SK-N-SH (cell line): ENCODE results near the gene CYBA. TPM values are rescaled to one million over a fixed set of nuclear protein-coding genes. Genes with fewer than 3 reads are reported as not detected.

Experiments
- CTCF ChIA-PET: fragments of 300-600, 350-600 bp; formaldehyde crosslinking; extraction: SDS; loops from one replicate; lab custom pipeline; 2021; lab: Yijun Ruan, JAX
- POLR2A ChIA-PET: fragments of 350-600 bp; sonication (Branson Sonifier 250); formaldehyde crosslinking; extraction: SDS; loops from one replicate; lab custom pipeline; 2020; ENCODE audit warnings: antibody characterized with exemption, inconsistent platforms; lab: Yijun Ruan, JAX
- DNase-seq: peaks from one replicate; pipeline ENCODE4 v3.0.0; 2012
- H2AFZ ChIP-seq: fragments of 200-600 bp; sonication (generic); 2 replicates; pipeline ENCODE4 v1.8.1; 2016; ENCODE audit warnings: antibody characterized with exemption, mild to moderate bottlenecking, low read depth
- H3F3A ChIP-seq: fragments of 200-600 bp; sonication (generic); replicated peaks from 2 replicates; pipeline ENCODE3; 2016; ENCODE audit warnings: antibody characterized with exemption, mild to moderate bottlenecking; ENCODE audit not compliant: insufficient read depth
- H3K27ac ChIP-seq, 2 experiments: fragments of 200-500 bp in 1 of 2; fragments of 200-600 bp in 1 of 2; sonication (Bioruptor generic) in 1 of 2; sonication (generic), shearing (Covaris generic) in 1 of 2; 2 replicates each; pipeline versions ENCODE4 v1.5.1 to v1.6.1; 2014 to 2016; ENCODE audit warnings: low read depth in 2 of 2, inconsistent platforms in 1 of 2, low read length in 1 of 2, mild to moderate bottlenecking in 1 of 2, mixed read lengths in 1 of 2
- H3K27me3 ChIP-seq: fragments of 200-600 bp; sonication (generic), shearing (Covaris generic); 2 replicates; pipeline ENCODE4 v1.6.1; 2016; ENCODE audit warnings: mixed run types; ENCODE audit not compliant: insufficient read depth
- H3K36me3 ChIP-seq, 2 experiments: fragments of 200-500 bp in 1 of 2; fragments of 200-600 bp in 1 of 2; sonication (Bioruptor generic) in 1 of 2; sonication (generic) in 1 of 2; replicated peaks in 1 of 2; 2 replicates each; pipeline versions ENCODE3 to v1.5.1; 2014 to 2016; ENCODE audit warnings: low read length in 1 of 2, mild to moderate bottlenecking in 1 of 2; ENCODE audit not compliant: insufficient read depth in 2 of 2, control insufficient read depth in 1 of 2
- H3K4me1 ChIP-seq, 2 experiments: fragments of 200-500 bp in 1 of 2; fragments of 200-600 bp in 1 of 2; sonication (Bioruptor generic) in 1 of 2; sonication (generic), shearing (Covaris generic) in 1 of 2; 2 replicates each; pipeline versions ENCODE4 v1.5.1 to v1.6.1; 2014 to 2016; ENCODE audit warnings: low read depth in 1 of 2, low read length in 1 of 2, mixed run types in 1 of 2; ENCODE audit not compliant: insufficient read depth in 2 of 2, control insufficient read depth in 1 of 2
- H3K4me2 ChIP-seq: fragments of 200-600 bp; sonication (generic), shearing (Covaris generic); 2 replicates; pipeline ENCODE4 v1.6.1; 2017; ENCODE audit warnings: mixed run types
- H3K4me3 ChIP-seq, 2 experiments: fragments of 200-500 bp in 1 of 2; fragments of 200-600 bp in 1 of 2; sonication (Bioruptor generic) in 1 of 2; sonication (generic), shearing (Covaris generic) in 1 of 2; 2 replicates each; pipeline versions ENCODE4 v1.5.1 to v1.8.1; 2014 to 2016; ENCODE audit warnings: low read depth in 2 of 2, inconsistent platforms in 1 of 2, low read length in 1 of 2, mild to moderate bottlenecking in 1 of 2, mixed read lengths in 1 of 2, moderate library complexity in 1 of 2
- H3K79me2 ChIP-seq: fragments of 200-600 bp; sonication (generic); 2 replicates; pipeline ENCODE4 v1.8.1; 2017; ENCODE audit warnings: mild to moderate bottlenecking; ENCODE audit not compliant: insufficient read depth
- H3K9ac ChIP-seq: fragments of 200-600 bp; sonication (generic); 2 replicates; pipeline ENCODE4 v1.6.1; 2017; ENCODE audit warnings: mixed run types
- H3K9me2 ChIP-seq: fragments of 200-600 bp; sonication (generic); 2 replicates; pipeline ENCODE4 v1.6.1; 2017; ENCODE audit warnings: mixed run types
- H3K9me3 ChIP-seq: fragments of 200-600 bp; sonication (generic); 2 replicates; pipeline ENCODE4 v1.6.1; 2017; ENCODE audit warnings: mixed run types, mild to moderate bottlenecking, moderate library complexity
- H4K20me1 ChIP-seq: fragments of 200-600 bp; sonication (generic); 2 replicates; pipeline ENCODE4 v1.6.1; 2017; ENCODE audit warnings: mild to moderate bottlenecking, mixed run types; ENCODE audit not compliant: insufficient read depth
- CHD2 ChIP-seq: fragments of 150-350 bp; IDR thresholded peaks from 2 replicates; pipeline ENCODE4 v1.6.1; 2018; ENCODE audit warnings: low read length; ENCODE audit not compliant: partially characterized antibody
- ELF1 ChIP-seq: IDR thresholded peaks from 2 replicates; pipeline ENCODE4 v1.4.0; 2012
- EP300 ChIP-seq, 2 experiments: IDR thresholded peaks; 2 replicates each; pipeline versions ENCODE4 v1.4.0 to v1.6.1; 2012; ENCODE audit warnings: borderline replicate concordance in 1 of 2, low read depth in 1 of 2, low read length in 1 of 2
- EZH2phosphoT487 ChIP-seq: fragments of 200-600 bp; sonication (generic); IDR thresholded peaks from 2 replicates; pipeline ENCODE4 v1.6.1; 2017; ENCODE audit warnings: low read depth, mixed run types, mild to moderate bottlenecking, antibody characterized with exemption, moderate library complexity, borderline replicate concordance
- FOSL2 ChIP-seq: IDR thresholded peaks from 2 replicates; pipeline ENCODE4 v1.4.0; 2012; ENCODE audit warnings: low read depth, mild to moderate bottlenecking, moderate library complexity, borderline replicate concordance
- FOXJ3 ChIP-seq: sonication (generic); formaldehyde crosslinking; IDR thresholded peaks from 2 replicates; pipeline ENCODE4 v1.5.1; 2020; ENCODE audit warnings: mild to moderate bottlenecking, missing genetic modification reagents
- FOXM1 ChIP-seq: IDR thresholded peaks from 2 replicates; pipeline ENCODE4 v1.4.0; 2012; ENCODE audit warnings: low read depth, mild to moderate bottlenecking
- IRF3 ChIP-seq: fragments of 150-350 bp; IDR thresholded peaks from 2 replicates; pipeline ENCODE4 v1.6.1; 2016; ENCODE audit warnings: mild to moderate bottlenecking, low read depth, low read length
- MAX ChIP-seq: IDR thresholded peaks from 2 replicates; pipeline ENCODE4 v1.4.0; 2012; ENCODE audit warnings: low read depth
- MEF2A ChIP-seq: IDR thresholded peaks from 2 replicates; pipeline ENCODE4 v1.4.0; 2012; ENCODE audit warnings: low read depth, borderline replicate concordance
- NRF1 ChIP-seq: IDR thresholded peaks from 2 replicates; pipeline ENCODE4 v1.6.1; 2012; ENCODE audit warnings: low read depth, mild to moderate bottlenecking, low read length
- POLR2AphosphoS5 ChIP-seq: IDR thresholded peaks from 2 replicates; pipeline ENCODE4 v1.6.1; 2012; ENCODE audit warnings: low read depth, low read length
- RAD21 ChIP-seq: IDR thresholded peaks from 2 replicates; pipeline ENCODE4 v1.6.1; 2012; ENCODE audit warnings: mild to moderate bottlenecking, low read length
- RCOR1 ChIP-seq: fragments of 150-350 bp; IDR thresholded peaks from 2 replicates; pipeline ENCODE4 v1.6.1; 2017; ENCODE audit warnings: antibody characterized with exemption, low read length
- REST ChIP-seq: IDR thresholded peaks from 2 replicates; pipeline ENCODE4 v1.6.1; 2012; ENCODE audit warnings: mild to moderate bottlenecking, low read depth, low read length, moderate library complexity
- RFX5 ChIP-seq: IDR thresholded peaks from 2 replicates; pipeline ENCODE4 v1.6.1; 2012; ENCODE audit warnings: mild to moderate bottlenecking, improper control_type of control experiment, low read length
- RXRA ChIP-seq: IDR thresholded peaks from 2 replicates; pipeline ENCODE4 v1.4.0; 2012; ENCODE audit warnings: low read depth, mild to moderate bottlenecking, borderline replicate concordance
- SIN3A ChIP-seq: IDR thresholded peaks from 2 replicates; pipeline ENCODE4 v1.6.1; 2012; ENCODE audit warnings: low read depth, mild to moderate bottlenecking, low read length, moderate library complexity, borderline replicate concordance
- TCF12 ChIP-seq: IDR thresholded peaks from 2 replicates; pipeline ENCODE4 v1.4.0; 2012
- TEAD4 ChIP-seq: IDR thresholded peaks from 2 replicates; pipeline ENCODE4 v1.4.0; 2012; ENCODE audit warnings: mild to moderate bottlenecking, borderline replicate concordance; ENCODE audit not compliant: insufficient read depth
- USF2 ChIP-seq: fragments of 150-350 bp; IDR thresholded peaks from 2 replicates; pipeline ENCODE4 v1.6.1; 2017; ENCODE audit warnings: antibody characterized with exemption, low read length, low read depth, borderline replicate concordance
- WGBS: methylation state at CpG from one replicate; pipeline ENCODE4 v1.1.6; 2017; ENCODE audit warnings: low lambda C conversion rate; 5-methylcytosine and 5-hydroxymethylcytosine counted together
- polyA plus RNA-seq, 3 experiments: library from polyadenylated mRNA; depleted of rRNA; stranded (reverse); fragments of >200 nt; gene quantifications; 2 replicates each; pipeline ENCODE4 v1.2.3, GENCODE V29; 2012

The CYBA gene
- polyA plus RNA-seq, 1 of the 3 experiments (the other 2 are of a cell fraction), result 176 TPM

GRCh38 chr16:88634994-88635670 is 15.7 kb downstream of the CYBA start:
- Histone ChIP-seq H2AFZ (no peak overlapping the region), H3K27me3 (peaks cover 15% of the 10 kb centered on the region; the same call in 1 of the 2 replicates), H3K9ac (no peak overlapping the region), H3K27ac (no peak overlapping the region), H3K9me2 (no peaks in the 10 kb centered on the region), H3K4me2 (no peak overlapping the region), H3F3A (peaks cover 3% of the 10 kb centered on the region), H4K20me1 (no peaks in the 10 kb centered on the region), H3K36me3 (peaks cover 4 to 30% of the 10 kb centered on the region in 2 experiments), H3K9me3 (no peaks in the 10 kb centered on the region), H3K4me3 (no peak overlapping the region), H3K4me1 (peaks cover 0 to 6% of the 10 kb centered on the region in 2 experiments; a peak in 1 of 4 replicates), H3K79me2 (no peaks in the 10 kb centered on the region)
- TF ChIP-seq RAD21, result no peak
- TF ChIP-seq FOSL2, result no peak
- TF ChIP-seq RXRA, result no peak
- TF ChIP-seq EZH2phosphoT487, result no peak
- no peak for TF ChIP-seq FOXM1
- TF ChIP-seq MEF2A, result no peak
- TF ChIP-seq RCOR1, result no peak
- TF ChIP-seq ELF1, result no peak
- no peak for TF ChIP-seq USF2
- TF ChIP-seq TCF12, result no peak
- CTCF ChIA-PET, result no interaction called here
- POLR2A ChIA-PET, result no interaction called here
- no peak for DNase-seq
- WGBS, result 78% methylated on average over 22 of the region's 28 CpGs

GRCh38 chr16:88634141-88634993 is 16.5 kb downstream of the CYBA start:
- Histone ChIP-seq H2AFZ (no peak overlapping the region), H3K27me3 (peaks cover 7% of the 10 kb centered on the region; the same call in 1 of the 2 replicates), H3K4me3 (no peak overlapping the region), H4K20me1 (no peaks in the 10 kb centered on the region), H3K27ac (no peak overlapping the region), H3K9me3 (no peaks in the 10 kb centered on the region), H3K79me2 (no peaks in the 10 kb centered on the region), H3K9ac (no peak overlapping the region), H3K4me1 (no peaks in the 10 kb centered on the region), H3F3A (peaks cover 3% of the 10 kb centered on the region), H3K36me3 (peaks cover 4 to 38% of the 10 kb centered on the region in 2 experiments), H3K4me2 (no peak overlapping the region), H3K9me2 (no peaks in the 10 kb centered on the region)
- WGBS, result 94% methylated on average over 72 of the region's 82 CpGs
- POLR2A ChIA-PET, result no interaction called here
- TF ChIP-seq IRF3 (no peak), NRF1 (no peak), TEAD4 (no peak), FOXJ3 (CRISPR knock-in tag) (no peak), EZH2phosphoT487 (no peak), POLR2AphosphoS5 (no peak), REST (no peak), RAD21 (no peak), RFX5 (no peak), EP300 (IDR thresholded peaks at IDR 0.05; ENCODE audit: borderline replicate concordance in 1 of 2, low read depth in 1 of 2, low read length in 1 of 2) (no peak), CHD2 (no peak), MAX (no peak), SIN3A (no peak)
- DNase-seq, result no peak
- CTCF ChIA-PET, result no interaction called here
